K562 (cell line): ENCODE measurements around the gene HS2ST1. TPM values are rescaled to one million over a fixed set of nuclear protein-coding genes. Genes with fewer than 3 reads are reported as not detected.

ENCODE experiments used
- BMI1 ChIP-seq: fragments of 150-350 bp; IDR thresholded peaks from 2 replicates; pipeline ENCODE4 v1.6.1; 2014; ENCODE audit warnings: low read length
- CUX1 ChIP-seq: fragments of 200-800 bp; sonication (Bioruptor generic); IDR thresholded peaks from 2 replicates; pipeline ENCODE4 v1.6.1; 2016; ENCODE audit warnings: missing genetic modification characterization, missing compliant biosample characterization
- DIDO1 ChIP-seq: fragments of 450-650 bp; IDR thresholded peaks from 2 replicates; pipeline ENCODE4 v1.6.1; 2016; ENCODE audit warnings: low read depth, missing biosample characterization, missing genetic modification characterization
- E2F3 ChIP-seq: fragments of 250-450 bp; sonication (Bioruptor Pico); IDR thresholded peaks from 2 replicates; pipeline ENCODE4 v1.4.0; 2020; ENCODE audit warnings: mild to moderate bottlenecking
- FOSL1 ChIP-seq: fragments of 200-800 bp; sonication (Bioruptor generic); conservative IDR thresholded peaks from 2 replicates; pipeline ENCODE4 v1.6.1; 2016; ENCODE audit warnings: missing genetic modification characterization, missing compliant biosample characterization
- HNRNPUL1 ChIP-seq: fragments of 200-400 bp; formaldehyde crosslinking; IDR thresholded peaks from 2 replicates; pipeline ENCODE4 v1.6.1; 2017; ENCODE audit warnings: low read length
- KLF13 ChIP-seq: fragments of 450-650 bp; IDR thresholded peaks from 2 replicates; pipeline ENCODE4 v1.6.1; 2016; ENCODE audit warnings: missing genetic modification characterization, low read depth, mild to moderate bottlenecking, missing compliant biosample characterization, moderate library complexity, borderline replicate concordance
- ZNF165 ChIP-seq: fragments of 250-450 bp; sonication (Bioruptor Pico); IDR thresholded peaks from 2 replicates; pipeline ENCODE4 v1.4.0; 2020; ENCODE audit warnings: borderline replicate concordance
- ZNF589 ChIP-seq: fragments of 200-800 bp; sonication (Bioruptor generic); IDR thresholded peaks from 2 replicates; pipeline ENCODE4 v1.6.1; 2016; ENCODE audit warnings: low read depth, missing genetic modification characterization, missing compliant biosample characterization
- polyA plus RNA-seq, 8 experiments: library from polyadenylated mRNA; depleted of rRNA in 4 of 8; stranded (reverse) in 5 of 8; unstranded in 3 of 8; fragments of >200 nt; fragmentation: Nextera tagmentation in 2 of 8; fragmentation: Illumina TruSeq in 1 of 8; extraction: Ambion mirVana in 2 of 8; extraction: Trizol in 1 of 8; gene quantifications; 2 replicates each; pipeline versions ENCODE4 v1.2.1 to v1.2.3, GENCODE V29; 2011 to 2014; ENCODE audit warnings: inconsistent platforms in 1 of 8, missing spikeins in 1 of 8
- total RNA-seq, 7 experiments: library from RNA; depleted of rRNA in 6 of 7; stranded (reverse); fragments of >200 nt in 6 of 7; fragmentation: Illumina TruSeq in 2 of 7; extraction: Trizol in 2 of 7; gene quantifications; 2 replicates each; pipeline versions ENCODE4 v1.2.1 to v1.2.3, GENCODE V29; 2011 to 2021; ENCODE audit warnings: low replicate concordance in 1 of 7
- TF ChIP-seq, protein P1 (sequence below): fragments of 450-650 bp; IDR thresholded peaks from 2 replicates; pipeline ENCODE4 v1.6.1; 2016; ENCODE audit warnings: low read depth

The HS2ST1 gene
- total and polyA plus RNA-seq, 9 of the 15 experiments (the other 6 are each of a cell fraction or from before 2014, with no cell fraction given), result 7.7 to 43.3 (median 25.8) TPM

DNA sequence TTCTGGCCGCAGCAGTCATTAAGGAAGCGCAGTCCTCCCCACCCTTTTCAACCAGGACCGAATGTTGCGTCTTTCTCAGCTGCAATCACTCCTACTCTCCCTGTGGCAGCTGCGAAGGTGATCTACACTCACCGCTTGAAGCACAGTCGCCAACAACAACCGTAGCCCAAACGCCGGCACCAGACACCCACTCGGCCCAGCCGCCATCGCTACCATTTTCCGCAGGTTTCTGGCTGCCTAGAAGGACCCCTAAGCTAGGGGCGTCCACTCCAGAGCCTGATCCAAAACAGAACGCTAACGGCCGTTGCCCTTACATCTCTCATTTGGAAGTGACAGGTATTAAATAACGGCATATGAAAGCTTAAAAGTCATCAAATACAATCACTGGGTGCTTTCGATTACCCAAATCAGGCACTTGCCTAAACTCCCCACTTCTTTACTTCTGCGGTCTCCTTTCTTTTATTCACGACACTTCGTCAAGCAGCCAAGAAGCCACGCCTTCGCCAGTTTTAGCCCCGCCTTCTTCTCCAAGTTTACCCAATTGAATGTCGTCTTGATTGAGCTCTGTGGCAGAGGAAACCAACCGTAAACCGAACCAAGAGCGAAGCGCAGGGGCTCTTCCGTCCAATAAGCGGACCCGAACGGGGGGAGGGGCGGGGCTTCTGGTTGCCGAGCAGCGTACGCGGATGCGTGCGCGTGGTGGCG is 387 bp upstream of the HS2ST1 start, which contains the start of gene SELENOF (continued):
- TF ChIP-seq, protein P1, sequence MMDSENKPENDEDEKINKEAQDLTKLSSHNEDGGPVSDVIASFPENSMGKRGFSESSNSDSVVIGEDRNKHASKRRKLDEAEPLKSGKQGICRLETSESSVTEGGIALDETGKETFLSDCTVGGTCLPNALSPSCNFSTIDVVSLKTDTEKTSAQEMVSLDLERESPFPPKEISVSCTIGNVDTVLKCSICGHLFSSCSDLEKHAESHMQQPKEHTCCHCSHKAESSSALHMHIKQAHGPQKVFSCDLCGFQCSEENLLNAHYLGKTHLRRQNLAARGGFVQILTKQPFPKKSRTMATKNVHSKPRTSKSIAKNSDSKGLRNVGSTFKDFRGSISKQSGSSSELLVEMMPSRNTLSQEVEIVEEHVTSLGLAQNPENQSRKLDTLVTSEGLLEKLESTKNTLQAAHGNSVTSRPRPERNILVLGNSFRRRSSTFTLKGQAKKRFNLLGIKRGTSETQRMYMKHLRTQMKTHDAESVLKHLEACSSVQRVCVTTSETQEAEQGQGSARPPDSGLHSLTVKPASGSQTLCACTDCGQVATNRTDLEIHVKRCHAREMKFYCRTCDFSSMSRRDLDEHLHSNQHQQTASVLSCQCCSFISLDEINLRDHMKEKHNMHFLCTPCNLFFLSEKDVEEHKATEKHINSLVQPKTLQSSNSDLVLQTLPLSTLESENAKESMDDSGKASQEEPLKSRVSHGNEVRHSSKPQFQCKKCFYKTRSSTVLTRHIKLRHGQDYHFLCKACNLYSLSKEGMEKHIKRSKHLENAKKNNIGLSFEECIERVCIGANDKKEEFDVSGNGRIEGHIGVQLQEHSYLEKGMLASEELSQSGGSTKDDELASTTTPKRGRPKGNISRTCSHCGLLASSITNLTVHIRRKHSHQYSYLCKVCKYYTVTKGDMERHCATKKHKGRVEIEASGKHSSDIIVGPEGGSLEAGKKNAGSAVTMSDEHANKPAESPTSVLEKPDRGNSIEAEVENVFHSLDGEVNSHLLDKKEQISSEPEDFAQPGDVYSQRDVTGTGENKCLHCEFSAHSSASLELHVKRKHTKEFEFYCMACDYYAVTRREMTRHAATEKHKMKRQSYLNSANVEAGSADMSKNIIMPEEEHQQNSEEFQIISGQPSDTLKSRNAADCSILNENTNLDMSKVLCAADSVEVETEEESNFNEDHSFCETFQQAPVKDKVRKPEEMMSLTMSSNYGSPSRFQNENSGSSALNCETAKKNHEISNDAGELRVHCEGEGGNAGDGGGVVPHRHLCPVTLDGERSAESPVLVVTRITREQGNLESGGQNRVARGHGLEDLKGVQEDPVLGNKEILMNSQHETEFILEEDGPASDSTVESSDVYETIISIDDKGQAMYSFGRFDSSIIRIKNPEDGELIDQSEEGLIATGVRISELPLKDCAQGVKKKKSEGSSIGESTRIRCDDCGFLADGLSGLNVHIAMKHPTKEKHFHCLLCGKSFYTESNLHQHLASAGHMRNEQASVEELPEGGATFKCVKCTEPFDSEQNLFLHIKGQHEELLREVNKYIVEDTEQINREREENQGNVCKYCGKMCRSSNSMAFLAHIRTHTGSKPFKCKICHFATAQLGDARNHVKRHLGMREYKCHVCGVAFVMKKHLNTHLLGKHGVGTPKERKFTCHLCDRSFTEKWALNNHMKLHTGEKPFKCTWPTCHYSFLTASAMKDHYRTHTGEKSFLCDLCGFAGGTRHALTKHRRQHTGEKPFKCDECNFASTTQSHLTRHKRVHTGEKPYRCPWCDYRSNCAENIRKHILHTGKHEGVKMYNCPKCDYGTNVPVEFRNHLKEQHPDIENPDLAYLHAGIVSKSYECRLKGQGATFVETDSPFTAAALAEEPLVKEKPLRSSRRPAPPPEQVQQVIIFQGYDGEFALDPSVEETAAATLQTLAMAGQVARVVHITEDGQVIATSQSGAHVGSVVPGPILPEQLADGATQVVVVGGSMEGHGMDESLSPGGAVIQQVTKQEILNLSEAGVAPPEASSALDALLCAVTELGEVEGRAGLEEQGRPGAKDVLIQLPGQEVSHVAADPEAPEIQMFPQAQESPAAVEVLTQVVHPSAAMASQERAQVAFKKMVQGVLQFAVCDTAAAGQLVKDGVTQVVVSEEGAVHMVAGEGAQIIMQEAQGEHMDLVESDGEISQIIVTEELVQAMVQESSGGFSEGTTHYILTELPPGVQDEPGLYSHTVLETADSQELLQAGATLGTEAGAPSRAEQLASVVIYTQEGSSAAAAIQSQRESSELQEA, result no peak
- TF ChIP-seq BMI1 (no peak), HNRNPUL1 (no peak), DIDO1 (tag) (0 out of 2 replicates have a peak, but pooled peaks have one; percentile 28), ZNF165 (CRISPR knock-in tag) (no peak), ZNF589 (no peak; the same call in 1 of the 2 replicates), CUX1 (CRISPR knock-in tag) (no peak), FOSL1 (tag) (no peak), KLF13 (tag) (no peak), E2F3 (CRISPR knock-in tag) (no peak)
